Neural cell (in vitro differentiated cells): ENCODE results near the gene SPAG7.

Experiments
- EP300 ChIP-seq: fragments of 450-650 bp; conservative IDR thresholded peaks from 2 replicates; pipeline ENCODE4 v1.6.1; 2014; ENCODE audit warnings: antibody characterized with exemption, mild to moderate bottlenecking, moderate library complexity; ENCODE audit not compliant: poor library complexity, severe bottlenecking
- EZH2 ChIP-seq: fragments of 200-600, 300-800 bp; shearing (Covaris generic), sonication (generic); IDR thresholded peaks from 2 replicates; pipeline ENCODE4 v1.6.1; 2014; ENCODE audit warnings: antibody characterized with exemption, low read length, borderline replicate concordance, mild to moderate bottlenecking; ENCODE audit not compliant: insufficient read depth, poor library complexity, severe bottlenecking
- MXI1 ChIP-seq: fragments of 450-650 bp; conservative IDR thresholded peaks from 2 replicates; pipeline ENCODE4 v1.6.1; 2014; ENCODE audit warnings: antibody characterized with exemption, mild to moderate bottlenecking; ENCODE audit not compliant: poor library complexity, severe bottlenecking
- POLR2AphosphoS5 ChIP-seq: IDR thresholded peaks from 2 replicates; pipeline ENCODE4 v1.6.1; 2012
- RAD21 ChIP-seq: fragments of 450-650 bp; conservative IDR thresholded peaks from 2 replicates; pipeline ENCODE4 v1.6.1; 2014; ENCODE audit warnings: antibody characterized with exemption, mild to moderate bottlenecking, moderate library complexity
- SMC3 ChIP-seq: fragments of 450-650 bp; conservative IDR thresholded peaks from 2 replicates; pipeline ENCODE4 v1.6.1; 2014; ENCODE audit warnings: antibody characterized with exemption, mild to moderate bottlenecking, moderate library complexity; ENCODE audit not compliant: poor library complexity
- TAF1 ChIP-seq: IDR thresholded peaks from 2 replicates; pipeline ENCODE4 v1.6.1; 2012; ENCODE audit warnings: low read depth
- TF ChIP-seq, protein P1 (sequence below): fragments of 450-650 bp; IDR thresholded peaks from 2 replicates; pipeline ENCODE4 v1.5.1; 2014; ENCODE audit warnings: antibody characterized with exemption, mild to moderate bottlenecking, moderate library complexity; ENCODE audit not compliant: poor library complexity, severe bottlenecking
- TF ChIP-seq, protein P2 (sequence below): IDR thresholded peaks from 2 replicates; pipeline ENCODE4 v1.6.1; 2012; ENCODE audit warnings: borderline replicate concordance

DNA sequence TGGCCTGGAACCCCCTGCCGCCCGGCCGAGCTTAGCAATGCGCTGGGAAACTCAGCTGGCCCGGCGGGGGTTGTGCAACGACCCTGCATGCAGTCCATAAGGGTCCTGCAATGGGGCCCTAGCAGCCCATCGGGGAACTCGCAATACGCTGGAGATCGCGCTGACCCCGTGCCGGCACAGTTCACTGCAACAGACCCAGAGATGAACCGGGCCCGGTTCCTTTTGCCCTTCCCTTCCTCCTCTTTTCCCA lies 28.1 kb downstream of the SPAG7 start:
- TF ChIP-seq, protein P1, sequence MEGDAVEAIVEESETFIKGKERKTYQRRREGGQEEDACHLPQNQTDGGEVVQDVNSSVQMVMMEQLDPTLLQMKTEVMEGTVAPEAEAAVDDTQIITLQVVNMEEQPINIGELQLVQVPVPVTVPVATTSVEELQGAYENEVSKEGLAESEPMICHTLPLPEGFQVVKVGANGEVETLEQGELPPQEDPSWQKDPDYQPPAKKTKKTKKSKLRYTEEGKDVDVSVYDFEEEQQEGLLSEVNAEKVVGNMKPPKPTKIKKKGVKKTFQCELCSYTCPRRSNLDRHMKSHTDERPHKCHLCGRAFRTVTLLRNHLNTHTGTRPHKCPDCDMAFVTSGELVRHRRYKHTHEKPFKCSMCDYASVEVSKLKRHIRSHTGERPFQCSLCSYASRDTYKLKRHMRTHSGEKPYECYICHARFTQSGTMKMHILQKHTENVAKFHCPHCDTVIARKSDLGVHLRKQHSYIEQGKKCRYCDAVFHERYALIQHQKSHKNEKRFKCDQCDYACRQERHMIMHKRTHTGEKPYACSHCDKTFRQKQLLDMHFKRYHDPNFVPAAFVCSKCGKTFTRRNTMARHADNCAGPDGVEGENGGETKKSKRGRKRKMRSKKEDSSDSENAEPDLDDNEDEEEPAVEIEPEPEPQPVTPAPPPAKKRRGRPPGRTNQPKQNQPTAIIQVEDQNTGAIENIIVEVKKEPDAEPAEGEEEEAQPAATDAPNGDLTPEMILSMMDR = no peak
- no peak for TF ChIP-seq POLR2AphosphoS5
- no peak for TF ChIP-seq SMC3
- no peak for TF ChIP-seq EP300
- no peak for TF ChIP-seq EZH2
- no peak for TF ChIP-seq RAD21
- no peak for TF ChIP-seq MXI1
- TF ChIP-seq TAF1 = no peak
- TF ChIP-seq, protein P2, sequence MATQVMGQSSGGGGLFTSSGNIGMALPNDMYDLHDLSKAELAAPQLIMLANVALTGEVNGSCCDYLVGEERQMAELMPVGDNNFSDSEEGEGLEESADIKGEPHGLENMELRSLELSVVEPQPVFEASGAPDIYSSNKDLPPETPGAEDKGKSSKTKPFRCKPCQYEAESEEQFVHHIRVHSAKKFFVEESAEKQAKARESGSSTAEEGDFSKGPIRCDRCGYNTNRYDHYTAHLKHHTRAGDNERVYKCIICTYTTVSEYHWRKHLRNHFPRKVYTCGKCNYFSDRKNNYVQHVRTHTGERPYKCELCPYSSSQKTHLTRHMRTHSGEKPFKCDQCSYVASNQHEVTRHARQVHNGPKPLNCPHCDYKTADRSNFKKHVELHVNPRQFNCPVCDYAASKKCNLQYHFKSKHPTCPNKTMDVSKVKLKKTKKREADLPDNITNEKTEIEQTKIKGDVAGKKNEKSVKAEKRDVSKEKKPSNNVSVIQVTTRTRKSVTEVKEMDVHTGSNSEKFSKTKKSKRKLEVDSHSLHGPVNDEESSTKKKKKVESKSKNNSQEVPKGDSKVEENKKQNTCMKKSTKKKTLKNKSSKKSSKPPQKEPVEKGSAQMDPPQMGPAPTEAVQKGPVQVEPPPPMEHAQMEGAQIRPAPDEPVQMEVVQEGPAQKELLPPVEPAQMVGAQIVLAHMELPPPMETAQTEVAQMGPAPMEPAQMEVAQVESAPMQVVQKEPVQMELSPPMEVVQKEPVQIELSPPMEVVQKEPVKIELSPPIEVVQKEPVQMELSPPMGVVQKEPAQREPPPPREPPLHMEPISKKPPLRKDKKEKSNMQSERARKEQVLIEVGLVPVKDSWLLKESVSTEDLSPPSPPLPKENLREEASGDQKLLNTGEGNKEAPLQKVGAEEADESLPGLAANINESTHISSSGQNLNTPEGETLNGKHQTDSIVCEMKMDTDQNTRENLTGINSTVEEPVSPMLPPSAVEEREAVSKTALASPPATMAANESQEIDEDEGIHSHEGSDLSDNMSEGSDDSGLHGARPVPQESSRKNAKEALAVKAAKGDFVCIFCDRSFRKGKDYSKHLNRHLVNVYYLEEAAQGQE = no peak
